BLaER1 (cell line): ENCODE measurements around the gene ZRANB1.

Source experiments
- H3K27ac ChIP-seq: shearing (Covaris generic); formaldehyde crosslinking; 2 replicates; pipeline ENCODE4 v1.8.1; 2022
- H3K27me3 ChIP-seq: shearing (Covaris generic); formaldehyde crosslinking; 2 replicates; pipeline ENCODE4 v1.8.1; 2022
- H3K36me3 ChIP-seq: shearing (Covaris generic); formaldehyde crosslinking; 2 replicates; pipeline ENCODE4 v1.8.1; 2022
- H3K4me1 ChIP-seq: shearing (Covaris generic); formaldehyde crosslinking; 2 replicates; pipeline ENCODE4 v1.8.1; 2022
- H3K4me2 ChIP-seq: shearing (Covaris generic); formaldehyde crosslinking; 2 replicates; pipeline ENCODE4 v1.8.1; 2022
- H3K4me3 ChIP-seq: shearing (Covaris generic); formaldehyde crosslinking; 2 replicates; pipeline ENCODE4 v1.8.1; 2022
- H3K9ac ChIP-seq: shearing (Covaris generic); formaldehyde crosslinking; 2 replicates; pipeline ENCODE4 v1.8.1; 2022
- H3K9me3 ChIP-seq: shearing (Covaris generic); formaldehyde crosslinking; 2 replicates; pipeline ENCODE4 v1.8.1; 2022
- H4K20me1 ChIP-seq: shearing (Covaris generic); formaldehyde crosslinking; 2 replicates; pipeline ENCODE4 v1.8.1; 2022
- Cebpa-rat ChIP-seq: shearing (Covaris generic); IDR thresholded peaks from 2 replicates; pipeline ENCODE4 v1.8.1; 2022

The ZRANB1 gene

DNA sequence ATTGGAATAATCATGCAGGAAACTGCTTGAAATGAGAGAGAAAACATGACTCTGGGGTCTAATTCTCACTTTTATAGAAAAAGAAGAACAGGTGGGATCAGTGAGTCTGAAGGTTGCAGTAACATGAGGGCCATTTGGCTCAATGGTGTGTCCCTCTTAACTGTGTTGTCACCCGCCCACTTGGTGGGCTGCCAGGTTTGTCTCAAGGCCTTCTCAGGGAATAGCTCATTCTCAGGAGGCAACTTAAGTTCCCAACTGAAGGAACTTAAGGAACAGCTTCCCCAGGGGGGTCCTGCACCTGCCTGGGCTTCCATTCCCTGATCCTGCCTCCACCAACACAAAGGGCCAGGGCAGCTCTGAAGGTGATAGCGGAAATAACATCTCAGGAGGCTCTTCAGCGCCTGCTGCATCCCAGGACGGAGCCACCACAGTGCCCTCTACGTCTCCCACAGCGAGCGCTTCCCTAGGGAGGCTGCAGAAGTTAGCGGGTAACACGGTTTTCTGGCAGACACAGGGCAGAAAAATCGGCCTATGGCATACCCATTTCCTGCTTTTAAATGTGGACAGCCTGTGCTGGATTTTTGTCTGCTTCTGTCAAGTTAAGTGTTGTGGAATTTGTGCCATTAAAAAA, 88.8 kb downstream of the ZRANB1 start:
- Histone ChIP-seq H3K4me1 (peaks cover 24% of the 10 kb centered on the region), H3K27ac (no peak overlapping the region), H3K9me3 (no peaks in the 10 kb centered on the region), H4K20me1 (peaks cover 100% of the 10 kb centered on the region), H3K27me3 (no peaks in the 10 kb centered on the region), H3K4me3 (no peak overlapping the region), H3K36me3 (peaks cover 99% of the 10 kb centered on the region), H3K4me2 (no peak overlapping the region), H3K9ac (no peak overlapping the region)
- TF ChIP-seq Cebpa-rat: no peak

- no peak overlapping the region for H3K4me2 ChIP-seq
- no peak for TF ChIP-seq Cebpa-rat
These were observed 90.6 kb downstream of the ZRANB1 start for GRCh38 chr10:125032474-125033020.

DNA sequence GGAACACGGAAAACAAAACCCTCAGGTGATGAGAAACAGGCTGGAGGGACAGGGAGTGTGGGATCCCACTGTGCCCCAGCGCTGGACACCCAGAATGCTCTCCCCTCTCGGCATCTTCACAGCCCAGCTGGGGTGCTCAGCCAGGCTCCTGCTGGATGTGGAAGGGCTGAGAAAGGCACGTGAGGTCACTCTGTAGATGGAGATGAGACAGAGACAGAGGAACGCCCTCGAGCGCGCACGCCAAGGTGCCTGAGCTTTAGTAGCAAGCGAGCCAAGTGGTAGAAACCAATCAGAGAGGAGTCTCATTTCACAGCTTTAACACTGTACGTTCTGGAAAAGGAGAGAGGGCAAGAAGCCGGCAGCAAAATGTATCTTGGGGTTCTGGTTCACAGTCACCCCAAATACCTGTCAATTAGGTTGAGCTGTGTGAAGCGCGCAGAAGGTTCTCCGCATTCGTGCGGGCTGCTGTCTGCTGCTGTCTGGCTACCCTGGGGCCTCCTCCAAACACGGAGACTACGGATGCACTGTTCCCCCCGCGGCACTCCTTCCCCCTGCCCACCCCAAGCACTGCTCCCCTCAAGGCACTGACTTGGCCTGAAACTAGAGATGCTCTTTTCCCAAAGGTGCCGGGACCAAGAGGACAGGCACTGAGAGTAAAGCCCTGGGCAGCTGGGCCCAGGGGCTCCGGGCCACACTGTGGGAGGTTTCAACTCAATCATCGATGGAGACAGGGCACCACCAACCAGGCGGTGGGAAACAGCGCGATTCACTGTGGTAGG, 91.4 kb downstream of the ZRANB1 start:
- Histone ChIP-seq H3K36me3 (peaks cover 99% of the 10 kb centered on the region), H3K4me1 (peaks cover 25% of the 10 kb centered on the region), H3K9ac (no peak overlapping the region), H3K9me3 (no peaks in the 10 kb centered on the region), H3K27ac (no peak overlapping the region), H3K4me2 (no peak overlapping the region), H3K4me3 (no peak overlapping the region), H3K27me3 (no peaks in the 10 kb centered on the region), H4K20me1 (peaks cover 100% of the 10 kb centered on the region)
- no peak for TF ChIP-seq Cebpa-rat

More at GRCh38 chr10:125032474-125033020, 90.6 kb downstream of the ZRANB1 start:
- Histone ChIP-seq H3K36me3 (peaks cover 99% of the 10 kb centered on the region), H3K9me3 (no peaks in the 10 kb centered on the region), H3K9ac (no peak overlapping the region), H3K4me3 (no peak overlapping the region), H3K27me3 (no peaks in the 10 kb centered on the region), H3K27ac (no peak overlapping the region), H3K4me1 (peaks cover 24% of the 10 kb centered on the region), H4K20me1 (peaks cover 100% of the 10 kb centered on the region)

DNA sequence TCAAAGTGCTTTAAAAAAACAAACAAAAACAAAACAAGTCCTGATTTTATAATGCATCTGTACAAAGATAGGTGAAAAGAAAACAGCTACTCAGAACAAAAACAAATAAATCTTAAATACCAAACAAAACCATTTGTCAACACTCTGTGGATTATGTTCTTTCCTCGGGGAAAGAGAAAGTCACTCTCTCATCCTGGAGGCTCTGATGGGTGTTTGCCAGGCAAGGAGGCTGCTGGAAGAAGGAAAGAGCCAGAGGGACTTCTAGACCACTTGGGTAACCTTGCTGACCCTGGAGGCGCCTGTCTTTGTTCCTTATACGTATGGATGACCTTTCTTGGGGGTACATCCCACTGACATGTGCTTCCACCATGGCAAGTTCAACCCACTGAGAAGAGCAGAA, 92.8 kb downstream of the ZRANB1 start:
- Histone ChIP-seq H3K9ac (no peak overlapping the region), H3K27me3 (no peaks in the 10 kb centered on the region), H3K36me3 (peaks cover 99% of the 10 kb centered on the region), H3K4me1 (peaks cover 38% of the 10 kb centered on the region), H3K9me3 (no peaks in the 10 kb centered on the region), H3K4me3 (no peak overlapping the region), H3K4me2 (no peak overlapping the region), H4K20me1 (peaks cover 100% of the 10 kb centered on the region), H3K27ac (no peak overlapping the region)
- no peak for TF ChIP-seq Cebpa-rat

GRCh38 chr10:125035136-125035535, 93.2 kb downstream of the ZRANB1 start:
- peaks cover 99% of the 10 kb centered on the region for H3K36me3 ChIP-seq
- H3K4me1 ChIP-seq: peaks cover 42% of the 10 kb centered on the region
- no peaks in the 10 kb centered on the region for H3K9me3 ChIP-seq
- H3K9ac ChIP-seq: no peak overlapping the region
- H3K4me2 ChIP-seq: no peak overlapping the region
- no peak overlapping the region for H3K4me3 ChIP-seq
- no peaks in the 10 kb centered on the region for H3K27me3 ChIP-seq
- TF ChIP-seq Cebpa-rat: no peak
- no peak overlapping the region for H3K27ac ChIP-seq
- peaks cover 100% of the 10 kb centered on the region for H4K20me1 ChIP-seq

DNA sequence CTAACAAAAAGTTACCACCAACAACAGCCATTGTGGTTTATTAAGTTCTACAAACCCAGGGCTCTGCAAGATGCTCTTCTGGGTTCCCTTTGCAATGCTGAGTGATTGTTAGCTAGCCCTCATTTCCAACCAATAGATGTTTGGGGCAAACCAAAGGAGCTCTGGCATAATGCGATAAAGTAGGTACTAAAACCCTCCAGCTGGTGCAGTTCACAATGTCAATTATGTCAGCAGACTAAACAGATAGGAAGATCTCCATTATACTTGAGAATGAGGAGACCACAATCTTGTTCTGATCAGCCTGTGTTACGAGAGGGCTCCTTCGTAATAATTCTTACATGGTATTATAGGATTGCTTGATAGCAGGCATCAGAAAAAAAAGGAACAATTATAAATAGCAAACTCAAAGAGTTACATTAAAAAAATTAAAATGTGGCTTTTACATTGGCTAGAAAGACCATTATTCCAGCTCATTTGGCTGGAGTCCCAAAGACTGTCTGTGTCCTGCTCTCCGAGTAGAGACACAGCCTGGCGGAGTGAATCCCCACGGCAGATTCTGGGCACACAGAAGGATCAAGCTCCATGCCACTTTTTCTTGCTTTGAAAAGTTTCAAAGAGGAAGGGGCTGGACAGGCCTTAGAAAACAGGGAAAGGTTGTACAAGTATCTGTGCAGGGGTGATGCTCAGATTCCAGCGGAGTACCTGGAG, 93.8 kb downstream of the ZRANB1 start:
- TF ChIP-seq Cebpa-rat: no peak
- Histone ChIP-seq H3K27me3 (no peaks in the 10 kb centered on the region), H3K4me2 (no peak overlapping the region), H3K36me3 (peaks cover 98% of the 10 kb centered on the region), H3K4me1 (peaks cover 42% of the 10 kb centered on the region), H3K9me3 (no peaks in the 10 kb centered on the region), H3K4me3 (no peak overlapping the region), H3K27ac (no peak overlapping the region), H4K20me1 (peaks cover 100% of the 10 kb centered on the region), H3K9ac (no peak overlapping the region)

GRCh38 chr10:125037145-125037877, 95.4 kb downstream of the ZRANB1 start:
- Histone ChIP-seq H3K9ac (no peak overlapping the region), H3K4me1 (peaks cover 34% of the 10 kb centered on the region), H3K27me3 (no peaks in the 10 kb centered on the region), H3K36me3 (peaks cover 92% of the 10 kb centered on the region), H3K9me3 (no peaks in the 10 kb centered on the region), H3K27ac (no peak overlapping the region), H3K4me2 (no peak overlapping the region), H4K20me1 (peaks cover 99% of the 10 kb centered on the region), H3K4me3 (no peak overlapping the region)
- no peak for TF ChIP-seq Cebpa-rat
